HEK293 (cell line): Measurements from ENCODE around the gene HSD17B7.
A peak's percentile ranks its signal among the peaks of the same experiment; 100 is the strongest.

Experiments
- CTCF ChIA-PET: fragments of 350-600 bp; formaldehyde crosslinking; extraction: SDS; loops from one replicate; lab custom pipeline; 2021; ENCODE audit warnings: antibody characterized with exemption; lab: Yijun Ruan, JAX
- POLR2A ChIA-PET: fragments of 300-600 bp; formaldehyde crosslinking; extraction: SDS; loops from one replicate; lab custom pipeline; 2020; ENCODE audit warnings: antibody characterized with exemption, inconsistent platforms; lab: Yijun Ruan, JAX
- H3K27ac ChIP-seq: fragments of 200-500 bp; sonication (Bioruptor generic); 2 replicates; pipeline ENCODE4 v1.5.1; 2014; ENCODE audit warnings: low read depth, low read length, control low read depth, inconsistent platforms; ENCODE audit errors: extremely low read depth
- H3K36me3 ChIP-seq, 2 experiments: fragments of 200-500 bp in 1 of 2; sonication (Bioruptor generic) in 1 of 2; 1 replicate in 1 of 2; 2 replicates in 1 of 2; pipeline ENCODE4 v1.5.1; 2014 to 2017; ENCODE audit warnings: inconsistent platforms in 2 of 2, low read length in 2 of 2; ENCODE audit not compliant: control insufficient read depth in 2 of 2, insufficient read depth in 1 of 2
- H3K4me1 ChIP-seq: fragments of 200-500 bp; sonication (Bioruptor generic); 2 replicates; pipeline ENCODE4 v1.5.1; 2014; ENCODE audit warnings: mild to moderate bottlenecking, low read length, inconsistent platforms; ENCODE audit not compliant: control insufficient read depth, insufficient read depth
- H3K4me3 ChIP-seq: 2 replicates; pipeline ENCODE4 v1.5.1; 2011; ENCODE audit warnings: low read depth, mild to moderate bottlenecking, control low read depth, low read length, moderate library complexity
- H3K9me3 ChIP-seq: fragments of 200-500 bp; sonication (Bioruptor generic); 2 replicates; pipeline ENCODE4 v1.5.1; 2014; ENCODE audit warnings: low read depth, low read length, inconsistent platforms; ENCODE audit not compliant: control insufficient read depth, insufficient read depth
- ATF2 ChIP-seq: fragments of 450-650 bp; formaldehyde crosslinking; IDR thresholded peaks from 2 replicates; pipeline ENCODE4 v1.5.1; 2016; ENCODE audit warnings: missing biosample characterization, missing genetic modification characterization, low read depth
- EGR2 ChIP-seq: fragments of 450-650 bp; formaldehyde crosslinking; IDR thresholded peaks from 2 replicates; pipeline ENCODE4 v1.5.1; 2016; ENCODE audit warnings: low read depth, missing biosample characterization, missing genetic modification characterization
- HOXD13 ChIP-seq: sonication (generic); formaldehyde crosslinking; IDR thresholded peaks from 2 replicates; pipeline ENCODE4 v1.8.0; 2022; ENCODE audit warnings: missing genetic modification reagents, borderline replicate concordance
- ZBTB10 ChIP-seq: fragments of 450-650 bp; formaldehyde crosslinking; IDR thresholded peaks from 2 replicates; pipeline ENCODE4 v1.5.1; 2016; ENCODE audit warnings: missing biosample characterization, missing genetic modification characterization
- ZBTB21 ChIP-seq: fragments of 450-650 bp; formaldehyde crosslinking; IDR thresholded peaks from 2 replicates; pipeline ENCODE4 v1.5.1; 2017; ENCODE audit warnings: missing biosample characterization, missing genetic modification characterization
- ZBTB6 ChIP-seq: fragments of 450-650 bp; formaldehyde crosslinking; IDR thresholded peaks from 2 replicates; pipeline ENCODE4 v1.5.1; 2017; ENCODE audit warnings: missing biosample characterization, missing genetic modification characterization
- ZBTB7A ChIP-seq: fragments of 450-650 bp; formaldehyde crosslinking; IDR thresholded peaks from 2 replicates; pipeline ENCODE4 v1.5.1; 2016; ENCODE audit warnings: low read depth, missing biosample characterization, missing genetic modification characterization
- ZFP37 ChIP-seq: fragments of 450-650 bp; formaldehyde crosslinking; IDR thresholded peaks from 2 replicates; pipeline ENCODE4 v1.5.1; 2016; ENCODE audit warnings: missing biosample characterization, missing genetic modification characterization
- ZNF140 ChIP-seq: fragments of 450-650 bp; formaldehyde crosslinking; IDR thresholded peaks from 2 replicates; pipeline ENCODE4 v1.5.1; 2016; ENCODE audit warnings: missing biosample characterization, missing genetic modification characterization
- ZNF16 ChIP-seq: fragments of 450-650 bp; formaldehyde crosslinking; IDR thresholded peaks from 2 replicates; pipeline ENCODE4 v1.5.1; 2016; ENCODE audit warnings: low read depth, missing biosample characterization, missing genetic modification characterization
- ZNF175 ChIP-seq: fragments of 450-650 bp; formaldehyde crosslinking; IDR thresholded peaks from 2 replicates; pipeline ENCODE4 v1.5.1; 2016; ENCODE audit warnings: missing biosample characterization, missing genetic modification characterization
- ZNF184 ChIP-seq: fragments of 450-650 bp; IDR thresholded peaks from 2 replicates; pipeline ENCODE4 v1.5.1; 2018; ENCODE audit warnings: missing biosample characterization, mild to moderate bottlenecking, missing genetic modification characterization
- ZNF223 ChIP-seq: fragments of 450-650 bp; formaldehyde crosslinking; IDR thresholded peaks from 2 replicates; pipeline ENCODE4 v1.5.1; 2016; ENCODE audit warnings: missing biosample characterization, missing genetic modification characterization
- ZNF335 ChIP-seq: fragments of 450-650 bp; formaldehyde crosslinking; conservative IDR thresholded peaks from 2 replicates; pipeline ENCODE4 v1.5.1; 2016; ENCODE audit warnings: missing biosample characterization, missing genetic modification characterization
- ZNF362 ChIP-seq: fragments of 450-650 bp; formaldehyde crosslinking; IDR thresholded peaks from 2 replicates; pipeline ENCODE4 v1.5.1; 2016; ENCODE audit warnings: missing biosample characterization, missing genetic modification characterization
- ZNF394 ChIP-seq: fragments of 450-650 bp; formaldehyde crosslinking; IDR thresholded peaks from 2 replicates; pipeline ENCODE4 v1.5.1; 2016; ENCODE audit warnings: missing biosample characterization, missing genetic modification characterization, mild to moderate bottlenecking, moderate library complexity, borderline replicate concordance
- ZNF416 ChIP-seq: fragments of 450-650 bp; formaldehyde crosslinking; IDR thresholded peaks from 2 replicates; pipeline ENCODE4 v1.5.1; 2016; ENCODE audit warnings: missing biosample characterization, missing genetic modification characterization
- ZNF426 ChIP-seq: fragments of 450-650 bp; formaldehyde crosslinking; IDR thresholded peaks from 2 replicates; pipeline ENCODE4 v1.5.1; 2017; ENCODE audit warnings: missing biosample characterization, missing genetic modification characterization, mild to moderate bottlenecking, inconsistent platforms, moderate library complexity
- ZNF48 ChIP-seq: fragments of 450-650 bp; formaldehyde crosslinking; IDR thresholded peaks from 2 replicates; pipeline ENCODE4 v1.5.1; 2016; ENCODE audit warnings: missing biosample characterization, missing genetic modification characterization
- ZNF629 ChIP-seq: fragments of 450-650 bp; formaldehyde crosslinking; IDR thresholded peaks from 2 replicates; pipeline ENCODE4 v1.5.1; 2017; ENCODE audit warnings: missing biosample characterization, missing genetic modification characterization
- ZNF654 ChIP-seq: fragments of 450-650 bp; formaldehyde crosslinking; IDR thresholded peaks from 2 replicates; pipeline ENCODE4 v1.5.1; 2016; ENCODE audit warnings: low read depth, missing biosample characterization, missing genetic modification characterization
- ZNF670 ChIP-seq: fragments of 450-650 bp; formaldehyde crosslinking; IDR thresholded peaks from 2 replicates; pipeline ENCODE4 v1.5.1; 2016; ENCODE audit warnings: missing biosample characterization, missing genetic modification characterization, low read depth
- ZNF707 ChIP-seq: fragments of 450-650 bp; formaldehyde crosslinking; IDR thresholded peaks from 2 replicates; pipeline ENCODE4 v1.5.1; 2016; ENCODE audit warnings: missing biosample characterization, missing genetic modification characterization
- ZNF785 ChIP-seq: fragments of 450-650 bp; formaldehyde crosslinking; IDR thresholded peaks from 2 replicates; pipeline ENCODE4 v1.5.1; 2016; ENCODE audit warnings: missing biosample characterization, missing genetic modification characterization
- ZNF791 ChIP-seq: fragments of 450-650 bp; formaldehyde crosslinking; IDR thresholded peaks from 2 replicates; pipeline ENCODE4 v1.5.1; 2016; ENCODE audit warnings: missing biosample characterization, missing genetic modification characterization
- ZSCAN16 ChIP-seq: fragments of 450-650 bp; formaldehyde crosslinking; IDR thresholded peaks from 2 replicates; pipeline ENCODE4 v1.5.1; 2016; ENCODE audit warnings: missing biosample characterization, missing genetic modification characterization
- TF ChIP-seq, protein P1 (sequence below): fragments of 450-650 bp; IDR thresholded peaks from 2 replicates; pipeline ENCODE4 v1.5.1; 2018; ENCODE audit warnings: missing biosample characterization, mild to moderate bottlenecking, missing genetic modification characterization

Gene HSD17B7

DNA sequence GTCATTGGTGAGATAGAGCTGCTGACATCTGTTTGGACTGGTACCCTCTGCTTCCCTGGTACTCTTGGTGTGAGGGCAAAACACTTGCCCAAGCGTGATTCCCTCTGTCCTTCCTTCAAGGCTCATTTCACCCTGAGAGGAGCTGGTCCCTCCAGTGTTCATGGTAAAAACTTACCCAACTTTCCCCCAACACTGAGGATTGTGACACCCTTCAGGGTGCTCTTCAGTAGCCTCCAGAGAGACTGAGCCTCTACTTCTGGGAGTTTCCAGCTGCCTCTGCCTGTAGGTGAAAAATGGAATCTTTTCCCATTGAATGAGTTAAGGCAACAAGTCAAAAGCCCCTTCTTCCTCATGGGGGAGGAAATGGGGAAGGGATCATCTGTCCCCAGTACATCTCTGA, 60.8 kb downstream of the HSD17B7 start:
- H3K4me3 ChIP-seq: no peak overlapping the region
- H3K4me1 ChIP-seq: peaks cover 9% of the 10 kb centered on the region
- no peaks in the 10 kb centered on the region for H3K36me3 ChIP-seq
- POLR2A ChIA-PET: no interaction called here
- CTCF ChIA-PET: interaction anchor here (0.6 to 1.4 kb wide), 4 partner anchors 10 to 464 kb away, joined by 3 to 5 read pairs (median 4); partner anchors contain the start of gene CCDC190
- H3K9me3 ChIP-seq: no peaks in the 10 kb centered on the region
- TF ChIP-seq ZNF140: no peak
- peak; percentile 57; the same call in 1 of the 2 replicates for TF ChIP-seq ZNF184
- H3K27ac ChIP-seq: no peak overlapping the region

- H3K27ac ChIP-seq: no peak overlapping the region
- H3K4me3 ChIP-seq: no peak overlapping the region
- no peaks in the 10 kb centered on the region for H3K36me3 ChIP-seq
- peaks cover 7% of the 10 kb centered on the region; the same call in 1 of the 2 replicates for H3K4me1 ChIP-seq
- ChIA-PET CTCF (interaction anchor here (0.6 to 3.7 kb wide), 42 partner anchors 8 to 1789 kb away, joined by 3 to 39 read pairs (median 4); partner anchors contain the start of genes NUF2 and RGS4), POLR2A (no interaction called here)
- H3K9me3 ChIP-seq: no peaks in the 10 kb centered on the region
- TF ChIP-seq ZNF223 (no peak), ZNF426 (tag by site-specific recombination) (no peak), ZNF394 (tag by site-specific recombination) (no peak), ATF2 (tag by site-specific recombination) (peak; percentile 93), ZNF785 (no peak), ZNF362 (tag by site-specific recombination) (no peak), ZNF16 (tag by site-specific recombination) (no peak), ZFP37 (tag by site-specific recombination) (no peak), ZBTB21 (tag by site-specific recombination) (peak; percentile 52; the same call in 1 of the 2 replicates), ZNF707 (tag by site-specific recombination) (no peak), ZSCAN16 (tag by site-specific recombination) (no peak), ZNF629 (tag by site-specific recombination) (peak; percentile 51; the same call in 1 of the 2 replicates), EGR2 (tag by site-specific recombination) (no peak), ZNF175 (tag by site-specific recombination) (no peak), ZBTB10 (tag by site-specific recombination) (no peak), ZNF335 (tag by site-specific recombination) (peak; percentile 23; the same call in 1 of the 2 replicates), ZBTB6 (tag by site-specific recombination) (no peak), ZNF416 (tag by site-specific recombination) (no peak), ZBTB7A (no peak), HOXD13 (no peak), ZNF670 (tag by site-specific recombination) (no peak), ZNF48 (tag by site-specific recombination) (no peak), ZNF791 (no peak), ZNF654 (peak; percentile 74)
- TF ChIP-seq, protein P1, sequence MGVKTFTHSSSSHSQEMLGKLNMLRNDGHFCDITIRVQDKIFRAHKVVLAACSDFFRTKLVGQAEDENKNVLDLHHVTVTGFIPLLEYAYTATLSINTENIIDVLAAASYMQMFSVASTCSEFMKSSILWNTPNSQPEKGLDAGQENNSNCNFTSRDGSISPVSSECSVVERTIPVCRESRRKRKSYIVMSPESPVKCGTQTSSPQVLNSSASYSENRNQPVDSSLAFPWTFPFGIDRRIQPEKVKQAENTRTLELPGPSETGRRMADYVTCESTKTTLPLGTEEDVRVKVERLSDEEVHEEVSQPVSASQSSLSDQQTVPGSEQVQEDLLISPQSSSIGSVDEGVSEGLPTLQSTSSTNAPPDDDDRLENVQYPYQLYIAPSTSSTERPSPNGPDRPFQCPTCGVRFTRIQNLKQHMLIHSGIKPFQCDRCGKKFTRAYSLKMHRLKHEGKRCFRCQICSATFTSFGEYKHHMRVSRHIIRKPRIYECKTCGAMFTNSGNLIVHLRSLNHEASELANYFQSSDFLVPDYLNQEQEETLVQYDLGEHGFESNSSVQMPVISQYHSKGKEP (tag by site-specific recombination): no peak
Measured at GRCh38 chr1:162854245-162854882, 63.9 kb downstream of the HSD17B7 start.
